Osteoblast (primary cell): ENCODE results near the gene PTGDS. TPM values are rescaled to one million over a fixed set of nuclear protein-coding genes. Genes with fewer than 3 reads are reported as not detected.

Experiments
- DNase-seq: peaks from one replicate; pipeline ENCODE4 v3.0.0; 2011; ENCODE audit warnings: low spot score, mixed read lengths; ENCODE audit not compliant: insufficient read length; ENCODE audit errors: missing footprints
- H2AFZ ChIP-seq: 2 replicates; pipeline ENCODE4 v1.6.0; 2011; ENCODE audit warnings: mild to moderate bottlenecking, low read length
- H3K27ac ChIP-seq: 2 replicates; pipeline ENCODE4 v1.5.1; 2011; ENCODE audit warnings: mild to moderate bottlenecking, low read depth, low read length, moderate library complexity
- H3K27me3 ChIP-seq: 2 replicates; pipeline ENCODE4 v1.6.0; 2012; ENCODE audit warnings: mild to moderate bottlenecking, control low read depth, inconsistent platforms, low read length, moderate library complexity; ENCODE audit not compliant: insufficient read depth
- H3K36me3 ChIP-seq: 2 replicates; pipeline ENCODE4 v1.5.1; 2011; ENCODE audit warnings: mild to moderate bottlenecking, low read length, control low read depth, moderate library complexity; ENCODE audit not compliant: insufficient read depth
- H3K4me1 ChIP-seq: 2 replicates; pipeline ENCODE4 v1.5.1; 2011; ENCODE audit warnings: mild to moderate bottlenecking, low read length, control low read depth, moderate library complexity; ENCODE audit not compliant: insufficient read depth
- H3K4me2 ChIP-seq: 2 replicates; pipeline ENCODE4 v1.6.0; 2011; ENCODE audit warnings: mild to moderate bottlenecking, low read length; ENCODE audit not compliant: insufficient read depth
- H3K4me3 ChIP-seq: fragments of 200-600 bp; sonication (generic); 3 replicates; pipeline ENCODE4 v1.5.1; 2012; ENCODE audit warnings: mild to moderate bottlenecking, low read length, inconsistent platforms; ENCODE audit not compliant: insufficient read depth
- H3K79me2 ChIP-seq: 2 replicates; pipeline ENCODE4 v1.6.0; 2012; ENCODE audit warnings: mild to moderate bottlenecking, low read length, control low read depth, inconsistent platforms; ENCODE audit not compliant: insufficient read depth
- H3K9me3 ChIP-seq: 2 replicates; pipeline ENCODE4 v1.5.1; 2011; ENCODE audit warnings: low read depth, low read length, control low read depth
- H4K20me1 ChIP-seq: 2 replicates; pipeline ENCODE4 v1.6.0; 2012; ENCODE audit warnings: mild to moderate bottlenecking, low read length, control low read depth; ENCODE audit not compliant: insufficient read depth
- total RNA-seq: library from RNA; depleted of rRNA; stranded (reverse); fragments of >200 nt; gene quantifications from 2 replicates; pipeline ENCODE4 v1.2.3, GENCODE V29; 2012
- TF ChIP-seq, protein P1 (sequence below): IDR thresholded peaks from 2 replicates; pipeline ENCODE4 v1.5.1; 2011; ENCODE audit warnings: mild to moderate bottlenecking, low read depth, low read length, moderate library complexity; ENCODE audit errors: extremely low read depth

PTGDS gene
- total RNA-seq, 1 donor, result 57.9 TPM

DNA sequence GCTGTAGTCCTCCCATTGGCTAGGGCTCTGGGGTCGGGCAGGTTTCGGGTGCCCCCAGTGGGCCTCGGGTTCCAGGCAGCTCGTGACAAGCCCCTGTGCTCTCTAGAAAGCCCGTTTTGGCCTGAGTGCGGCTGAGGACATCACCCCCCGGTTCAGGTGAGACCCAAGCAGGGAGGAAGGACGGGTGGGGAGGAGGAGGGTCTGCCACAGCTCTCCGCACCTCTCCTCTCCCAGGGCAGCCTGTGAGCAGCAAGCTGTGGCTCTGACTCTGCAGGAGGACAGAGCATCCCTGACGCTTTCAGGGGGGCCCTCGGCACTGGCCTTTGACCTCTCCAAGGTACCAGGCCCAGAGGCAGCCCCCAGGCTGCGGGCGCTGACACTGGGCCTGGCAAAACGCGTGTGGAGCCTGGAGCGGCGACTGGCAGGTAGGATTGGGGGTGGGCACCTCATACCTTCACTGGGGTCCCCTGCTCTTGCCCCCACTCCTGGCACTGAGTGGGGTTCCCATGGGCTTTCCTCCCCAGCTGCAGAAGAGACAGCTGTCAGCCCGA lies 15.6 kb downstream of the PTGDS start:
- DNase-seq, result no peak
- Histone ChIP-seq H3K4me3 (peak overlapping the region; percentile 82), H3K4me1 (peaks cover 34% of the 10 kb centered on the region), H3K4me2 (peak overlapping the region; percentile 93), H2AFZ (peak overlapping the region; percentile 68), H3K9me3 (no peaks in the 10 kb centered on the region), H3K36me3 (no peaks in the 10 kb centered on the region), H3K79me2 (peaks cover 10% of the 10 kb centered on the region), H3K27ac (no peak overlapping the region), H3K27me3 (no peaks in the 10 kb centered on the region), H4K20me1 (peaks cover 2% of the 10 kb centered on the region)
- TF ChIP-seq, protein P1, sequence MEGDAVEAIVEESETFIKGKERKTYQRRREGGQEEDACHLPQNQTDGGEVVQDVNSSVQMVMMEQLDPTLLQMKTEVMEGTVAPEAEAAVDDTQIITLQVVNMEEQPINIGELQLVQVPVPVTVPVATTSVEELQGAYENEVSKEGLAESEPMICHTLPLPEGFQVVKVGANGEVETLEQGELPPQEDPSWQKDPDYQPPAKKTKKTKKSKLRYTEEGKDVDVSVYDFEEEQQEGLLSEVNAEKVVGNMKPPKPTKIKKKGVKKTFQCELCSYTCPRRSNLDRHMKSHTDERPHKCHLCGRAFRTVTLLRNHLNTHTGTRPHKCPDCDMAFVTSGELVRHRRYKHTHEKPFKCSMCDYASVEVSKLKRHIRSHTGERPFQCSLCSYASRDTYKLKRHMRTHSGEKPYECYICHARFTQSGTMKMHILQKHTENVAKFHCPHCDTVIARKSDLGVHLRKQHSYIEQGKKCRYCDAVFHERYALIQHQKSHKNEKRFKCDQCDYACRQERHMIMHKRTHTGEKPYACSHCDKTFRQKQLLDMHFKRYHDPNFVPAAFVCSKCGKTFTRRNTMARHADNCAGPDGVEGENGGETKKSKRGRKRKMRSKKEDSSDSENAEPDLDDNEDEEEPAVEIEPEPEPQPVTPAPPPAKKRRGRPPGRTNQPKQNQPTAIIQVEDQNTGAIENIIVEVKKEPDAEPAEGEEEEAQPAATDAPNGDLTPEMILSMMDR, result no peak

DNA sequence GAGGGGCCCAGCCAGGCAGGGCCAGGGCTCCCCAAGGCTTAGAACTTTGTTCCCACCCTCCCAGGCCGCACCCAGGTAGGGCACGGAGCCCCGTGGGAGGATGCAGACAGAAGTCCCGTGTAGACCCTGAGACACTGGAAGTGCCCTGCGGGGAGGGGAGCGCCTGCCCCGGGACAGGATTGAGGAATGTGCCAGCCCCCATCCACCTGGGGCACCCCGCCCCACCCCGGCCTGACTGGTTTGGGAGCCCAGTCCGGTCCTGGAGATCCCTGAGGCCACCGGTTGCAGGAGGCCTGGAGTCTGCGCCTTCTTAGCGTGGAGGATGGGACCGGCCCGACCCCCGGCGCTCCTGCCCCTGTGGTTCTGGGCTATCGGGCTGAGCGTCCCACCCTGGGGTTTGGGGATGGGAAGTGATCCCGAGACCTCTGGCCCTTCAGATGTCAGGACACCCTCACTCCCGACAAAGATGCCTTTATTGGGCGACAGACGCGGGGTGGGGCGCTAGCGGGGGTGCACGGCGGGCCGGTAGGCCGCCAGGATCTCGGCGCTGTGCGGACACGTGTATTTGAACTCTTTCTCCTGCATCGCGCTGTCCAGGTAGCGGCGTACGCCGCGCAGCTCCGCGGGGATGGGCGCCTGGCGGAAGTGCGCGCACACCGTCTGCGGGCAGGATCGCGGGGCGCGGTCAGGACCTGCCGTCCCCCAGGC lies 17.0 kb downstream of the PTGDS start:
- H3K27ac ChIP-seq, result no peak overlapping the region
- no peaks in the 10 kb centered on the region for H3K36me3 ChIP-seq
- no peak overlapping the region for H3K4me3 ChIP-seq
- peaks cover 2% of the 10 kb centered on the region for H4K20me1 ChIP-seq
- no peak overlapping the region for H3K4me2 ChIP-seq
- TF ChIP-seq, protein P1, result no peak
- peaks cover 10% of the 10 kb centered on the region for H3K79me2 ChIP-seq
- H3K27me3 ChIP-seq, result no peaks in the 10 kb centered on the region
- no peak overlapping the region for H2AFZ ChIP-seq
- peaks cover 34% of the 10 kb centered on the region for H3K4me1 ChIP-seq
- no peaks in the 10 kb centered on the region for H3K9me3 ChIP-seq
- DNase-seq, result no peak

DNA sequence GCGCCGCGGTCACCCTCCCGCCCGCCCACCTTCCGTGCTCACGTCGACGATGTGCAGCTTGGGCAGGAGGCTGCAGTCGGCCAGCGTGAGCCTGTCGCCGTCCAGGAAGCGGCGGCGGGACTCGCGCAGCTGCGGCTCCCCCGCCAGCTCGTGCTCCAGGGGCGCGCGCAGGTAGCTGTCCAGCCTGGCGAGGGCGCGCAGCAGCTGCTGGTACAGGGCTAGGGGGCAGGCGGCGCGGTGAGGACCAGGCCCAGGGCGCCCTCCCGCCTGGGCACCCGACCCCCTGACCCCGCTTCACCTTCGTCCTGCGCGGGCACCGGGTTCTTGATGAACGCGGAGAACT lies 17.6 kb downstream of the PTGDS start:
- Histone ChIP-seq H3K27me3 (no peaks in the 10 kb centered on the region), H3K4me3 (no peak overlapping the region), H2AFZ (no peak overlapping the region), H3K9me3 (no peaks in the 10 kb centered on the region), H3K79me2 (peaks cover 10% of the 10 kb centered on the region), H3K4me2 (no peak overlapping the region), H4K20me1 (peaks cover 2% of the 10 kb centered on the region), H3K4me1 (peaks cover 35% of the 10 kb centered on the region), H3K36me3 (no peaks in the 10 kb centered on the region), H3K27ac (no peak overlapping the region)
- TF ChIP-seq, protein P1, result no peak
- no peak for DNase-seq

DNA sequence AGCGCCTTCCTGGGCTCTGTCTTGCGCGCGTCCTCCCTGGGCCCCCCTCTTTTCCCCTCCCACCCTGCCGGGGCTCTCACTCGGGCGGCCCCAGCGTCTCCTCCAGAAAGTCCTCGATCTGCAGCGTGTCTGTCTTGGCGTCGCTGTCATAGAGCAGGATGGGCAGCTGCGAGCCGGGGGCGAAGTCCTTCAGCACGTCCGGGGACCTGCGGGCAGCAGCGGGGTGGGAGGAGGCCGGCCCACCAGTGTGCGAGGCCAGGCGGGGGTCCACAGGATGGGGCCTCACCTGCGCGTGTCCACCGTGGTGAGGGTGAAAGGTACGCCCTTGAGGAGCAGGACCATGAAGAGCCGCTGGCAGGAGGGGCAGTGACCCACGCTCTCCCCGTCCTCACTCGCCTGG lies 18.1 kb downstream of the PTGDS start:
- Histone ChIP-seq H3K4me2 (peak overlapping the region; percentile 64), H3K4me3 (no peak overlapping the region), H4K20me1 (peaks cover 2% of the 10 kb centered on the region), H3K27me3 (no peaks in the 10 kb centered on the region), H3K9me3 (no peaks in the 10 kb centered on the region), H3K79me2 (peaks cover 10% of the 10 kb centered on the region), H3K4me1 (peaks cover 40% of the 10 kb centered on the region), H3K36me3 (no peaks in the 10 kb centered on the region), H3K27ac (no peak overlapping the region), H2AFZ (no peak overlapping the region)
- no peak for DNase-seq
- TF ChIP-seq, protein P1, result no peak
